AG04449 (cell line): ENCODE measurements around the gene GALE.
A peak's percentile ranks its signal among the peaks of the same experiment; 100 is the strongest.

ENCODE experiments used
- CTCF ChIA-PET: fragments of 350-600 bp; formaldehyde crosslinking; extraction: SDS; loops from one replicate; lab custom pipeline; 2021; ENCODE audit warnings: antibody characterized with exemption; lab: Yijun Ruan, JAX
- POLR2A ChIA-PET: fragments of 400-600, 350-600 bp; formaldehyde crosslinking; extraction: SDS; loops from one replicate; lab custom pipeline; 2020; ENCODE audit warnings: antibody characterized with exemption, inconsistent platforms; lab: Yijun Ruan, JAX
- DNase-seq: peaks from one replicate; pipeline ENCODE4 v3.0.0-alpha.2; 2010; ENCODE audit warnings: low read depth, low spot score
- H3K4me3 ChIP-seq: 2 replicates; pipeline ENCODE4 v1.5.1; 2011; ENCODE audit warnings: low read depth, mild to moderate bottlenecking, control low read depth, low read length
- TF ChIP-seq, protein P1 (sequence below): IDR thresholded peaks from one replicate; pipeline ENCODE4 v1.5.1; 2011; ENCODE audit warnings: mild to moderate bottlenecking, moderate library complexity, low read length, control low read depth, inconsistent platforms; ENCODE audit not compliant: insufficient read depth; ENCODE audit errors: missing control alignments

The GALE gene

DNA sequence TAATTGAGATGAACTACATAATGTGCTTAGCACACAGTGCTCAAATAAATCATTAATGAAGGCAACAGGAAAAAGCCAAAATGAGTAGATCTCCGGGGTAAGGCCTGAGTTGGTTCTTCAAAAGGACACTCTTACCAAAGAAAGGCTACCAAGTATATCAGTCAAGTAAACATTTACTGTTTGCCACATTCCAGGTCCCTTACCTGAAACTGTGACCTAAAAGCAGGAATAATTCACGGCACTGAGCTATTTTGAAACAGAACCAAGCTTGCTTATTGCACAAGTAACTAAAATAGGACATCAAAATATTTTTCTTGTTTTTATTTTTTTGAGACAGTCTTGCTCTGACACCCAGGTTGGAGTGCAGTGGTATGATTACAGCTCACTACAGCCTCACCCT, 24.3 kb downstream of the GALE start:
- POLR2A ChIA-PET: no interaction called here
- H3K4me3 ChIP-seq: no peak overlapping the region
- DNase-seq: no peak
- TF ChIP-seq, protein P1, sequence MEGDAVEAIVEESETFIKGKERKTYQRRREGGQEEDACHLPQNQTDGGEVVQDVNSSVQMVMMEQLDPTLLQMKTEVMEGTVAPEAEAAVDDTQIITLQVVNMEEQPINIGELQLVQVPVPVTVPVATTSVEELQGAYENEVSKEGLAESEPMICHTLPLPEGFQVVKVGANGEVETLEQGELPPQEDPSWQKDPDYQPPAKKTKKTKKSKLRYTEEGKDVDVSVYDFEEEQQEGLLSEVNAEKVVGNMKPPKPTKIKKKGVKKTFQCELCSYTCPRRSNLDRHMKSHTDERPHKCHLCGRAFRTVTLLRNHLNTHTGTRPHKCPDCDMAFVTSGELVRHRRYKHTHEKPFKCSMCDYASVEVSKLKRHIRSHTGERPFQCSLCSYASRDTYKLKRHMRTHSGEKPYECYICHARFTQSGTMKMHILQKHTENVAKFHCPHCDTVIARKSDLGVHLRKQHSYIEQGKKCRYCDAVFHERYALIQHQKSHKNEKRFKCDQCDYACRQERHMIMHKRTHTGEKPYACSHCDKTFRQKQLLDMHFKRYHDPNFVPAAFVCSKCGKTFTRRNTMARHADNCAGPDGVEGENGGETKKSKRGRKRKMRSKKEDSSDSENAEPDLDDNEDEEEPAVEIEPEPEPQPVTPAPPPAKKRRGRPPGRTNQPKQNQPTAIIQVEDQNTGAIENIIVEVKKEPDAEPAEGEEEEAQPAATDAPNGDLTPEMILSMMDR: no peak
- CTCF ChIA-PET: interaction anchor here (1.2 to 5.7 kb wide), 8 partner anchors 10 to 140 kb away, joined by 3 to 33 read pairs (median 6); partner anchors contain the start of gene FUCA1

DNA sequence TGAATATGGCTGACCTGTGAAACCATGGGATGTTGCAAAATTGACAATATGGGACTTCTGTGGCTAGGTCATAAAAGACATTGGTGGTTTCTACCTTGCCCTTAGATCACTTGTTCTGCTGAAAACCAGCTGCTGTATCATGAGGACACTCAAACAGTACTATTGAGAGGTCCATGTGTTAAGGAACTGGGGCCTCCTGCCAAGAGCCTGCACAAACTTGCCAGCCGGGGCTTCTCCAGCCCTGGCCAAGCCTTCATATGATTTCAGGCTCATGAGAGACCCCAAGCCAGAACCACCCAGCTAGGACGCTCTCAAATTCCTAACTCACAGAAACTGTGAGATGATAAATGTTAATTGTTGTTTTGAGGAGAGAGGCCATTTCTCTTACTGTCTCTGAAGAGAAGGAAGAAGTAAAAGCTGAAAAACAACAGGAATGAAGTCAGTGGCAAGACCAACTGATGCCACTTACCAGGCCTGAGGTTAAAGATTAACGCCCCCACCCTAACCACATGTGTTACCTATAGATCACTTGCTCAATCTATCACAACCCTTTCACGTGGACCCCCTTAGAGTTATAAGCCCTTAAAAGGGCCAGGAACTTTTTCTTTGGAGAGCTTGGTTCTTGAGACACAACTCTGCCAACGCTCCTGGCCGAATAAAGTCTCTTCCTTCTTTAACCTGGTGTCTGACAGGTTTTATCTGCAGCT, 26.2 kb downstream of the GALE start:
- POLR2A ChIA-PET: no interaction called here
- no peak for DNase-seq
- H3K4me3 ChIP-seq: no peak overlapping the region
- TF ChIP-seq, protein P1: no peak
- CTCF ChIA-PET: interaction anchor here (0.8 to 5.7 kb wide), 11 partner anchors 9 to 142 kb away, joined by 3 to 33 read pairs (median 4); partner anchors contain the start of gene FUCA1

DNA sequence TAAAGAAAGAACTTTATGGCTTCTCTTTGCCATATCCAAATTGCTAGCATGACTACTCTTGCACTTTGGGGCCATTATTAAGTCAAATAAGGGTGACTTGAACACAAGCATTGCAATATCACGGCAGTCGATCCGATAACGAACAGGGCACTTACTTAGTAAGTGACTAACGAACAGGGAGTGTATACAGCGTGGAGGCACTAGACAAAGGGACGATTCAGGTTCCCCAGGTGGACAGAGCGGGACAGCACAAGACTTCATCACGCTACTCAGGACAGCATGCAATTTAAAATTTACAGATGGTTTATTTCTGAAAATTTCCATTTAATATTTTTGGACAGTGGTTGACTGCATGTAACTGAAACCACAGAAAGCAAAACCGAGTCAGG, 27.7 kb downstream of the GALE start:
- no peak for DNase-seq
- POLR2A ChIA-PET: no interaction called here

DNA sequence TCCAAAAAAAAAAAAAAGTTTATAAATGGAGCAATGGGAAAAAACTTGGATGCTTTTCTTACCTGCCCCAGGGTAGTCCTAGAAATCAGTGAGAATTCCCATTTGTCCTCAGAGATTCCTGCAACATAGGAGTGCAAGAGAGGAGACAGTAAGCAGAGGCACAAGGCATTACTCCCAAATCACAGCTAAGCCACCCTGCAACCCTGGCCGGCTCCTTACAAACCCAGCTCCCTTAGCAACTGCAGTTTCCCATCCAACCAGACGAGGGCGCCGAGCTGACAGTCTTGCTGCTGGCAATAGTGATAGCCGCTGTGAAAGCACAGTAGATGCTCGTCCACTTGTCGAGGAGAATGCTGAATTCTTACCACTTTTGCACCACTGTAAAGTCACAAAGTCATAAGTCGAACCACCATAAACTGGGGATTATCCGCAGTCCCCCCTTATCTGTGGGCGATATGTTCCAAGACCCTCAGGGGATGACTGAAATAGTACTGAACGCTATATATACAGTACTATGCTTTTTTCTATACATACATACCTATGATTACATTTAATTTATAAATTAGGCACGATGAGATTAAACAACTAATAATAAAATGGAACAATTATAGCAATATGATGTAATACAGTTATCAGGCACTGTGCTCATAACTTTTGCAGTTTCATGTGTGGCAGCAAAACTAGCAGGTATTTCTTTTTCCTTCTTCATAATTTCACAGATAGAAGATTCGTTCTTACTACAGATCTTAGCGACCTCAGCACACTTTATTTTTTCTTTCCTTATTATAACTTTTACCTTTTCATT, 28.3 kb downstream of the GALE start:
- ChIA-PET CTCF (interaction anchor here (0.6 to 3.8 kb wide), 39 partner anchors 9 to 342 kb away, joined by 3 to 53 read pairs (median 4); partner anchors contain the start of genes CNR2, FUCA1, LYPLA2 and MYOM3), POLR2A (interaction anchor here (1.5 kb wide), 1 partner anchor 18 kb away, joined by 3 read pairs; no protein-coding TSS in a partner anchor)
- no peak overlapping the region for H3K4me3 ChIP-seq
- TF ChIP-seq, protein P1: peak; percentile 98
- DNase-seq: no peak

More for the DNA sequence above, 27.7 kb downstream of the GALE start:
- TF ChIP-seq, protein P1: no peak
- CTCF ChIA-PET: interaction anchor here (2.0 to 5.7 kb wide), 3 partner anchors 12 to 144 kb away, joined by 5 to 33 read pairs (median 7); no protein-coding TSS in a partner anchor
- H3K4me3 ChIP-seq: no peak overlapping the region

DNA sequence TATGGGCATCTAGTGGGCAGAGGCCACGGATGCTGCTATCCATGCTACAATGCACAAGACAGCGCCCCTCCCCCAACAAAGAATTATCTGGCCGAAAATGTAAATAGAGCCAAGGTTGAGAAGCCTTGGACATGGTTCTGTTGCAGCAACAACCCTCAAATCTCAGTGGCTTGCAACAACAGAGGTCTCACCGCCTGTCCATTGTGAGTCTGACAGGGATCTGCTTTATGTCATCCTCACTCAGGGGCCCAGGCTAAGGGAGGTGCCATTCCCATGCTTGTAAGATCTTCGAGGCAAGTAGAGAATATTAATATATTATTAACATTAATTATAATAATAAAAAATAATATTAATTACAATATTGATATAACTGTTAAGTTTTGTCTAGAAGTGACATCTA, 31.8 kb downstream of the GALE start:
- TF ChIP-seq, protein P1: no peak
- no peak overlapping the region for H3K4me3 ChIP-seq
- POLR2A ChIA-PET: no interaction called here
- DNase-seq: no peak
- CTCF ChIA-PET: interaction anchor here (1.2 to 3.8 kb wide), 2 partner anchors 15 to 148 kb away, joined by 4 to 53 read pairs; no protein-coding TSS in a partner anchor
